ENCODE results near the gene PHF3. TPM values are rescaled to one million over a fixed set of nuclear protein-coding genes. Genes with fewer than 3 reads are reported as not detected.
A peak's percentile ranks its signal among the peaks of the same experiment; 100 is the strongest.

PHF3 gene
- total and polyA plus RNA-seq, 2 experiments from 2014 or later = 37.1 to 77.3 TPM

- no peaks in the 10 kb centered on the region for H3K36me3 ChIP-seq (ENCODE audit: insufficient read depth)
- Mint-ChIP-seq H3K27ac (no peak overlapping the region), H3K4me1 (peaks cover 50% of the 10 kb centered on the region), H3K9me3 (no peaks in the 10 kb centered on the region; the same call in 1 of the 3 replicates), H3K27me3 (ENCODE audit: insufficient read depth, low read depth, poor library complexity) (peaks cover 9% of the 10 kb centered on the region), H3K36me3 (ENCODE audit: low read depth) (peaks cover 4% of the 10 kb centered on the region; the same call in 1 of the 3 replicates), H3K4me3 (peak overlapping the region; percentile 99)
- H3K4me2 ChIP-seq = peak overlapping the region; percentile 82
- TF ChIP-seq ZNF462 (CRISPR knock-in tag; IDR thresholded peaks at IDR 0.05) (no peak), POLR2AphosphoS5 (IDR thresholded peaks at IDR 0.05; ENCODE audit: low read depth) (no peak), JUNB (IDR thresholded peaks at IDR 0.05; ENCODE audit: unreplicated experiment) (no peak), STAT1 (IDR thresholded peaks at IDR 0.05; ENCODE audit: unreplicated experiment) (no peak), ZNF331 (CRISPR knock-in tag; IDR thresholded peaks at IDR 0.05; ENCODE audit: low read depth) (no peak), NANOG (IDR thresholded peaks at IDR 0.05; ENCODE audit: borderline replicate concordance) (no peak), CREB1 (CRISPR knock-in tag; IDR thresholded peaks at IDR 0.05; ENCODE audit: low read depth) (no peak), ETS1 (IDR thresholded peaks at IDR 0.05) (no peak), EZH2phosphoT487 (IDR thresholded peaks at IDR 0.05; ENCODE audit: unreplicated experiment) (no peak), ZNF114 (CRISPR knock-in tag; IDR thresholded peaks at IDR 0.05) (no peak), REST (IDR thresholded peaks at IDR 0.05; ENCODE audit: unreplicated experiment) (no peak), EZH2 (IDR thresholded peaks at IDR 0.05; ENCODE audit: low read depth, unreplicated experiment) (no peak), CTCF (conservative IDR thresholded peaks at IDR 0.05; ENCODE audit: low read depth in 2 of 2) (no peak)
- H3K27ac ChIP-seq (ENCODE audit: low read depth) = no peak overlapping the region
- H4K20me1 ChIP-seq (replicated peaks; ENCODE audit: insufficient read depth) = peaks cover 46% of the 10 kb centered on the region
- DNase-seq (ENCODE audit: low spot score) = no peak
- peak overlapping the region; percentile 62 for H3K4me3 ChIP-seq
- peaks cover 67% of the 10 kb centered on the region for H3K79me2 ChIP-seq (replicated peaks; ENCODE audit: insufficient read depth)
- no peak for ATAC-seq
- H2AFZ ChIP-seq = no peak overlapping the region
- no peaks in the 10 kb centered on the region for H3K9me2 ChIP-seq (ENCODE audit: insufficient read depth)
- peaks cover 6% of the 10 kb centered on the region; the same call in 1 of the 2 replicates for H3K27me3 ChIP-seq (ENCODE audit: insufficient read depth)
- no peaks in the 10 kb centered on the region for H3F3A ChIP-seq (replicated peaks; ENCODE audit: low read depth)
- peaks cover 22% of the 10 kb centered on the region for H3K4me1 ChIP-seq (ENCODE audit: insufficient read depth)
Measured at GRCh38 chr6:63637865-63638445, 2.4 kb downstream of the PHF3 start.
